ENCODE measurements around the gene IZUMO2.
"Not testable (repeated sequence)": the region's sequence is repeated elsewhere in the genome, so short reads cannot be mapped to it uniquely, and the experiment has no call there.

IZUMO2 gene

DNA sequence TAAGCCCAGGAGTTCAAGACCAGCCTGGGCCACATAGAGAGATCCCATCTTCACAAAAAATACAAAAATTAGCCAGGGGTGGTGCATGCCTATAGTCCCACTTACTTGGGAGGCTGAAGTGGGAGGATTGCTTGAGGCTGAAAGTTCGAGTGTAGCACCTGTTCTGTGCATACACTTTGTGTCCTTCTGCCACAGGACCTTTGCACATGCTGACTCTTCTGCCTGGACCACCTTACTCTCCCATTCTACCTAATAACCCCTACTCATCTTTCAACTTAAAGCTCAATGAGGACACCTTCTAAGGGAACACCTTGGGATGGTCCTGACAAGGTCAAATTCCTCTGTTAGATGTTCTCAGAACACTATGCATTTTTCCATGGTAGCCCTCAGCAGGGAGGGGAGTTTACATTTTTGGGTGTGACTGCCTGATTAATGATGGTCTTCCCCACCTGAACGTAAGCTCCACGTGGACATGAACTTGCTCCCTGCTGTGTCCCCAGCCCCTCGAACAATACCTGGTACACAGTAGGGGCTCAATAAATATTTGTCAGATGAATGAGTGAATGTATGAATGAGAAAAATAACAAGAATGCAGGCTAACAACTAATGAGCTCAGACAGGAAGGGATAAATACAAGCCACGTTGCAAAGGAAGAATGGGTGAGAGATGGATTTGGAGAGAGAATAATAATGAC, 11.2 kb upstream of the IZUMO2 start:
- in situ Hi-C loops (cut with MboI; ENCODE audit: low sequenced_read_pairs): no loop called here
- Histone ChIP-seq H3K9me3 (no peaks in the 10 kb centered on the region), H3K4me3 (no peak overlapping the region), H3K4me1 (no peaks in the 10 kb centered on the region), H3K27me3 (ENCODE audit: low read depth) (no peaks in the 10 kb centered on the region), H3K36me3 (replicated peaks) (no peaks in the 10 kb centered on the region)
- DNase-seq (ENCODE audit: low spot score in 2 of 2): no peak

- no peaks in the 10 kb centered on the region for H3K27me3 ChIP-seq (ENCODE audit: low read depth)
- H3K4me3 ChIP-seq: no peak overlapping the region
- in situ Hi-C loops (cut with MboI; ENCODE audit: low sequenced_read_pairs): no loop called here
- H3K9me3 ChIP-seq: no peaks in the 10 kb centered on the region
- no peak for DNase-seq (ENCODE audit: low spot score in 2 of 2)
- no peaks in the 10 kb centered on the region for H3K4me1 ChIP-seq
- H3K36me3 ChIP-seq (replicated peaks): no peaks in the 10 kb centered on the region
These were observed 10.0 kb upstream of the IZUMO2 start for GRCh38 chr19:50173127-50173526.

GRCh38 chr19:50172726-50173125, 9.6 kb upstream of the IZUMO2 start:
- Histone ChIP-seq H3K9me3 (no peaks in the 10 kb centered on the region), H3K27me3 (ENCODE audit: low read depth) (no peaks in the 10 kb centered on the region), H3K4me3 (no peak overlapping the region), H3K36me3 (replicated peaks) (no peaks in the 10 kb centered on the region), H3K4me1 (no peaks in the 10 kb centered on the region)
- in situ Hi-C loops (cut with MboI; ENCODE audit: low sequenced_read_pairs): no loop called here
- no peak for DNase-seq (ENCODE audit: low spot score in 2 of 2)

DNA sequence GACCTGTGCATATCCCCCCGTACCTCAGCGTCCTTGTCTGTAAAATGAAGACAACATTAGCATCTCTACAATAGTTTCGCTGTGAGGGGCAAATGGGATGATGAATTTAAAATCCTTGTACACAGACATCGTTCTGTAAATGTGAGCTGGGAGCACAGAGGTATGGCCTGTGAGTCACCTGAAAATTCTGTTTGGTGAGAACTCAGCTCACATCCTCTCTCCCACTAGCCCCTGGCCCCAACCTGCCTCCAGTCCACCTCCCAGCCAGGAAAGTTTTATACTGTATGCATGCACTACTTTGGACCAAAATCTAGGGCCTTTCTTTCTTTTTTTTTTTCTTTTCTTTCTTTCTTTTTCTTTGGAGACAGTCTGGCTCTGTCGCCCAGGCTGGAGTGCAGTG, 8.7 kb upstream of the IZUMO2 start:
- Histone ChIP-seq H3K9me3 (no peaks in the 10 kb centered on the region), H3K4me1 (no peaks in the 10 kb centered on the region), H3K4me3 (no peak overlapping the region), H3K36me3 (replicated peaks) (no peaks in the 10 kb centered on the region), H3K27me3 (ENCODE audit: low read depth) (no peaks in the 10 kb centered on the region)
- no peak for DNase-seq (ENCODE audit: low spot score in 2 of 2)
- in situ Hi-C loops (cut with MboI; ENCODE audit: low sequenced_read_pairs): no loop called here

GRCh38 chr19:50167314-50167721, 4.2 kb upstream of the IZUMO2 start:
- H3K4me1 ChIP-seq: no peaks in the 10 kb centered on the region
- in situ Hi-C loops (cut with MboI; ENCODE audit: low sequenced_read_pairs): no loop called here
- DNase-seq (ENCODE audit: low spot score in 2 of 2): no peak
- no peaks in the 10 kb centered on the region for H3K9me3 ChIP-seq
- H3K27me3 ChIP-seq (ENCODE audit: low read depth): no peaks in the 10 kb centered on the region
- H3K36me3 ChIP-seq (replicated peaks): no peaks in the 10 kb centered on the region
- no peak overlapping the region for H3K4me3 ChIP-seq

DNA sequence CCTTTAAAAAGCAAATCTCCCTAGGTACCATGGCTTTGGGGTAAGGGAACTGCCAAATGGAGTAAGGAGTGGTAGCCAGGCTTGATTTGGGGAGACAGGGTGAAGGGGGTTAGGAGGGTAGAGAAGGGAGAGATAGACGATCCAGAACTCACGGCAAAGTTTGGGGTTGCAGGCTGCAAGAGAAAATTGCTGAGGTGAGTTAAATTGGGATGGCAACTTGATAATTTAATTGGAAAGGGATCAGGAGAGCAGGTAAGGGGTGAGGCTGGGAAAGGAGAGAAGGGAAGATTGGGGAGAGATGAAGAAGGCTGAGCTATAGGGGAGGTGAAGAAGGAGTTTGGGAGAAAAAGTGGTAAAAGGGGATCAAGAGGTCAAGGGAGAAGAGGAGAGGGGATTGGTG, 4.0 kb downstream of the IZUMO2 start:
- H3K27me3 ChIP-seq (ENCODE audit: low read depth): no peaks in the 10 kb centered on the region
- in situ Hi-C loops (cut with MboI; ENCODE audit: low sequenced_read_pairs): no loop called here
- no peak for DNase-seq (ENCODE audit: low spot score in 2 of 2)
- H3K4me3 ChIP-seq: no peak overlapping the region
- no peaks in the 10 kb centered on the region for H3K9me3 ChIP-seq
- no peaks in the 10 kb centered on the region for H3K4me1 ChIP-seq
- no peaks in the 10 kb centered on the region for H3K36me3 ChIP-seq (replicated peaks)

GRCh38 chr19:50158577-50158976, 4.5 kb downstream of the IZUMO2 start:
- Histone ChIP-seq H3K4me1 (no peaks in the 10 kb centered on the region), H3K27me3 (ENCODE audit: low read depth) (no peaks in the 10 kb centered on the region), H3K36me3 (replicated peaks) (no peaks in the 10 kb centered on the region), H3K9me3 (no peaks in the 10 kb centered on the region), H3K4me3 (no peak overlapping the region)
- in situ Hi-C loops (cut with MboI; ENCODE audit: low sequenced_read_pairs): no loop called here
- no peak for DNase-seq (ENCODE audit: low spot score in 2 of 2)

- H3K36me3 ChIP-seq (replicated peaks): no peaks in the 10 kb centered on the region
- H3K4me1 ChIP-seq: no peaks in the 10 kb centered on the region
- DNase-seq (ENCODE audit: low spot score in 2 of 2): peak in 1 of 2 experiments; percentile 10
- in situ Hi-C loops (cut with MboI; ENCODE audit: low sequenced_read_pairs): no loop called here
- H3K9me3 ChIP-seq: no peaks in the 10 kb centered on the region
- no peaks in the 10 kb centered on the region for H3K27me3 ChIP-seq (ENCODE audit: low read depth)
- H3K4me3 ChIP-seq: no peak overlapping the region
These were observed 7.5 kb downstream of the IZUMO2 start for GRCh38 chr19:50155520-50156109.

DNA sequence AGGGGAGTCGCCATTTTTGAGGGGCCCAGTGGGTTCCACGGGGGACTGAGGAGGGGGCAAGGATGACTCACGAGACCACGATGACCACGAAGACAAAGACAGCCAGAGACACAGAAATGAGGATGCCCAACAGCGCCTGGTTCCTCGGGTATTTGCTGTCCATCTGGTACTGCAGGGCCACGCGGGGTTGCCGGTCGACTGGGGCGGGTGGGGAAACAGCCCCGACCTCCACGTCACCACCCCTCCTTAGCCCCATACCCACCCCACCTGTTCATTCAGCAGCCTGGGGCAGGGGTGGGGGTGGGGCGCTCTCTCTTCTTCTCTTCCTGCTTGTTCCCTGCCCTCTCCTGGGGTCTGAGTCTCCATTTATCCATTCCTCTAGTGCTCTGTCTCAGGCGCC, 8.6 kb downstream of the IZUMO2 start:
- Histone ChIP-seq H3K4me3 (no peak overlapping the region), H3K4me1 (no peaks in the 10 kb centered on the region), H3K36me3 (replicated peaks) (no peaks in the 10 kb centered on the region), H3K9me3 (no peaks in the 10 kb centered on the region), H3K27me3 (ENCODE audit: low read depth) (no peaks in the 10 kb centered on the region)
- in situ Hi-C loops (cut with MboI; ENCODE audit: low sequenced_read_pairs): no loop called here
- no peak for DNase-seq (ENCODE audit: low spot score in 2 of 2)

DNA sequence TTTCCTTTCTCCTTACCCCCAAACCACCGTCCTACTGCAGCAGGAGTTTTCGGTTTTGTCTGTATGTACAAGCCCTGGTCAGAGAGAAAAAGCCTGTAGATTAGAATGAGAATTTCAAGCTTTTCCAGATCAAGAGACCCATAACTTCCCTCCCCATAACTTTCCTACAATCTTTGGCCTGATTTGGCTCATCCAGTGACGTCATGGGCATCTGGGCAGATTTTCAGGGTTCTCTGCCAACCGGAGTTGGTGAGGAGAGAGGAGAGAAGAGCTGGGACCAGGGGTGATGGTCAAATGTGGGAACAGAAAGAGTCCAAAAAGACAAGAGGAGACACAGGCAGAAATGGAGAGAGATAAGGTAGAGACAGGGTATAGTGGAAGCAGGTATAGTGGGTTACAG, 10.5 kb downstream of the IZUMO2 start:
- Histone ChIP-seq H3K9me3 (0 out of 2 replicates have a peak, but pooled peaks cover 2% of the 10 kb centered on the region), H3K36me3 (replicated peaks) (no peaks in the 10 kb centered on the region), H3K27me3 (ENCODE audit: low read depth) (no peaks in the 10 kb centered on the region), H3K4me3 (no peak overlapping the region), H3K4me1 (no peaks in the 10 kb centered on the region)
- no peak for DNase-seq (ENCODE audit: low spot score in 2 of 2)
- in situ Hi-C loops (cut with MboI; ENCODE audit: low sequenced_read_pairs): no loop called here

- Histone ChIP-seq H3K9me3 (0 out of 2 replicates have a peak, but pooled peaks cover 2% of the 10 kb centered on the region), H3K4me3 (no peak overlapping the region; the same call in 1 of the 2 replicates), H3K4me1 (no peaks in the 10 kb centered on the region), H3K27me3 (ENCODE audit: low read depth) (no peaks in the 10 kb centered on the region), H3K36me3 (replicated peaks) (no peaks in the 10 kb centered on the region)
- in situ Hi-C loops (cut with MboI; ENCODE audit: low sequenced_read_pairs): no loop called here
- DNase-seq (ENCODE audit: low spot score in 2 of 2): no peak
These were observed 14.6 kb downstream of the IZUMO2 start for GRCh38 chr19:50148528-50148927.

GRCh38 chr19:50147462-50148423, 15.3 kb downstream of the IZUMO2 start:
- DNase-seq (ENCODE audit: low spot score in 2 of 2): peak; percentile 77 to 88
- Histone ChIP-seq H3K4me1 (no peaks in the 10 kb centered on the region), H3K27me3 (ENCODE audit: low read depth) (no peaks in the 10 kb centered on the region), H3K36me3 (replicated peaks) (no peaks in the 10 kb centered on the region), H3K9me3 (0 out of 2 replicates have a peak, but pooled peaks cover 2% of the 10 kb centered on the region), H3K4me3 (peak overlapping the region; percentile 50)
- in situ Hi-C loops (cut with MboI; ENCODE audit: low sequenced_read_pairs): no loop called here

GRCh38 chr19:50141921-50142320, 21.2 kb downstream of the IZUMO2 start:
- in situ Hi-C loops (cut with MboI; ENCODE audit: low sequenced_read_pairs); H3K4me1 ChIP-seq: not testable (repeated sequence)

More at GRCh38 chr19:50141921-50142320, 21.2 kb downstream of the IZUMO2 start:
- DNase-seq (ENCODE audit: low spot score in 2 of 2); H3K27me3 ChIP-seq (ENCODE audit: low read depth); H3K4me3 ChIP-seq; H3K36me3 ChIP-seq (replicated peaks); H3K9me3 ChIP-seq: not testable (repeated sequence)
